HG02870 (cell line): ENCODE measurements around the gene CLDN24.

Source experiments
- ATAC-seq: cut with Tn5 transposase; IDR thresholded peaks from one replicate; pipeline ENCODE4 v1.9.1; 2021; ENCODE audit warnings: mild to moderate bottlenecking, moderate library complexity; ENCODE audit not compliant: unreplicated experiment

Gene CLDN24

DNA sequence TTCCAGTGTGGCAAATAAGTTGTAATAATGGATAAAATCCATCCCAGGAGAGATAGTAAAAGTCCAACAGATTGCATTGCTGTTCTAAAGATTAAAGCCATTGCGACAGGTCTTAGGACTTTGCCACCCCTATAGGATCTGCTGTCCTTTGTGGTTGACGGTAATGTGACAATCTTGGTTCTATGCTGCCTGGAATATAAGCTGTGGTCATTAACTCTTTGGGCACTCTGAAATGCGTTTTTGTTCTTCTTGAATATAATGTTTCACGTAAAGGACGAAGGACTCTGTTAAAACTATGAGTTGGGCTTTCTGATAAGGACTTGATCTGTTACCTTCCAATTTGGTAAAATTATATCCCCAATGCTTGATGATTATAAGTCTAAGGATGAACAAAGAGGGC lies at the start of gene CLDN24:
Gene CLDN24, minus strand, starts transcription at position 101 of the 400 bp plus-strand sequence. Its CDS starts 0 bp downstream, at position 101.
- ATAC-seq: no peak

DNA sequence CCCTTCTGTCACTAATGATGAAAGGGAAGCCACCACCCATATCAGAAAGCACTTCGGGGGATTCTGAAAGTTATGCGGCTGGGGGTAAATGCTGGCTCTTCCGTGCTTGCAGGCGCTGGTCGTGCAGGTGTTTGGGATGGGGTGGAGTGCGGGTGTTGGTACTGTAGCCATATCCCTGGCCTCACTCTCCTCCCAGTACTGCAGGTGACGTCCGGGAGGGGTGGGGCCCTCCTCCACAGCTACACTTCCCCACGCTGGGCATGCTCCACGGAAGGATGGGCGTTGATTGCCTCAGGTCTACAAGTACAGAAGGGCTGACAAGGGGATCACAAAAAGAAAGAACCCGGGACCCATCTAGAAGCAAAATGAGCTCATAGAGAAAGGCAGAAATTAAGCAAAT lies 48.6 kb upstream of the CLDN24 start:
- no peak for ATAC-seq

DNA sequence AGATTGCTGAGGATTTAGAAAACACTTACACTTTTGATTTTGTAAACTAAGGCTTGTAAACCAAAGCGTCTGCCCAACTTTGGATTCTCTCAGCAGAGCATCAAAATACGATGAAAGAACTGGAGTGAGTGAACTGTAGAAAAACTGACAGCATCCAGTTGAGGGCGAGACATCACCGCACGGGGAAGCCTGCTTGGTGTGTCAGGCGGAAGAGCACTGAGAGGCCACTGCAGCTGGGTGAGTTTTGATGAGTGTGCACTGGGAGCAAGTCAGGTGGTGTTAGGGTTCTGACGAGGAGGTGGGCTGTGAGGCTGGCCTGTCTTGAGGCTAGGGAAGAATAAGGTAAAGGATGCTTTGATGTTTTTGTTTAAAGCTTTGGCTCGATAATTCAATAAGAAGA lies 46.8 kb upstream of the CLDN24 start:
- ATAC-seq: peak; percentile 46

DNA sequence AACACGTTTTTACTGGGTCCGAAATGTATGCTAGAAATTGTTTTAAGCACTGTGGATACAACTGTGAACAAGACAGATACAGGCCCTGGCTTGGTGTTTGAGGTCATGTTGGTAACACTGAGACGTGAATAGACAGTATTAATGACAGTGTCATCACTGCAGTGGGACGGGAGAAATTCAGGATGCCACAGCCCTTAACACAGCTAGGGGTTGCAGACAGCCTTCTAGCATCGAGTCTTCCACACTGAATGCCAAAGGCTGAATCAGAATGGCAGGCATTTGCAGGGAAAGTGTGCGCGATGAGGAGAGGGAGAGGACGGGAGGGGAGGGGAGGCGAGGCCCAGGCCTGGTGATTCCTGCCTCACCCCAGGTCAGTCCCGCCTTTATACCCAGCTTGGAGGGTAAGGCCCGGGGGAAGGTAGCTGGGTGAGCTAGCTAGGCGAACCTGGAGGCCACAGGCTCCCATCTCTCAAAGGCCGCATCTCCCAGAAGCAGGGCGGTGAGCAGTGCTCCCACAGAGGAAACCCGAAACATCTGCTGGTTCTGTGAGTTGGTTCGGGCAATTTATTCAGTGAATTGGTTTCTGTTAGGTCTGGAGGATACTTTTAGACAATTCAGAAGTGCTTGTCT lies 44.1 kb upstream of the CLDN24 start:
- ATAC-seq: no peak

DNA sequence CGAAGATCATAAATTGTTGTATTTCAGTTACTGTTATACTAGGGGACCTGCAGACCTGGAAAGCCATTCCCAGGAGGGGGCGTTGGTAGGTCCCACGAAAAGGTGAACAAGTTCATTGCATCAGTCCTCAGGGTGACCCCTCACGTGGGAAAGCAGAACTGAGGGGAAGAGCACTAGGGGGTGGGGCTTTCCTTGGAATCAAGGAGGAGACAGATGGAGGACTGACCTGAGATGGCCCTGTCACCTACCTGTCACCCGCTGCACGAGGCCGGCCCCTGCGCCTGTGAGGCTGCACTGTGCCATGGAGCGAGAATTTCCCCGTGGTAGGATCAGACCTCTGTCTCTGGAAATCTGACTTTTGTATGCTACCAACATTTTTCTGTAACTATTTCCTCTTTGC lies 41.8 kb upstream of the CLDN24 start:
- no peak for ATAC-seq

DNA sequence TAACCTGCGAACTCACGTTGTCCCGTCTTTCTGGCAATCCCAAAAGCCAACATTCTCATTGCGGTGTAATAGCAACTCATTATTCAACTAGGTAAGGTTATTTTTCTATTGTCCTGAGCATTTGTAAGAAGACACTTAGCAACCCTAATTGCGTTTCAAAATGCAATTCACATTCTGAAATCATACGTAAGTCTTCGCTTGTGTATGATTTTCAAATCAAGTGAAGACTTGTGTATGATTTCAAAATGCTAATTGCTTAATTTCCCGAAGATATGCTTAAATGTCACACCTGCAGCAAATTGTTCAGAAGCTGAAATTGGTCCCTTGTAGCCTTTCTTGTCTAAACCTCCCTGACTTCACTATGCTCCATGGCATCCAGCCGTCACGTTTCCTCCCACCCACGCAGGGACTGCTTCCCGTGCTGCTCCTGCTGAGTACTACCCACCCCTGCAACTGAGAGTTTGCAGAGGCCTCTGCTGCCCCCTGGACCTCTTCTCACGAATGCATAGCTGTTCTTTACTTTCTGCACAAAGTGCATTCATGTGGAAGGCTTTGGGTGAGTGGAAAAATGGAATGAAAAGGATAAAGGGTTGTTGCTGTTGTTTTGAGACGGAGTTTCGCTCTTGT lies 40.8 kb upstream of the CLDN24 start:
- no peak for ATAC-seq

DNA sequence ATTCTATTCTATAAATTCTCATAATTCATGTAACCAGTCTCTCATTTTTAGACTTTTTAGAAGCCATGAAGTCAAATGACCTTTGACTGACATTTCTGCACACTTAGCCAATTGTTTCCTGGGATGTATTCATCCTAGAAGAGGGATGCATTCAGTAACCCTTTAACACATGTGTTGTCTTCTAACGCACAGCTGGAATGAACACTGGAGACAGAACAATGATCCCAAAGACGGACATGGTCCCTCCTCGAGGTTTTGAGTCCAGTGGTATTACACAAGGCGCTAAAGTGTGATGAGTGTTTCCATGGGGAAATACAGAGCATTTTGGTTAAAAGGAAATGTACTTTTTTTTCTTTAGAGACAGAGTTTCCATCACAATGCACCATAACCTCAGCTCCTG lies 39.8 kb upstream of the CLDN24 start:
- ATAC-seq: no peak

DNA sequence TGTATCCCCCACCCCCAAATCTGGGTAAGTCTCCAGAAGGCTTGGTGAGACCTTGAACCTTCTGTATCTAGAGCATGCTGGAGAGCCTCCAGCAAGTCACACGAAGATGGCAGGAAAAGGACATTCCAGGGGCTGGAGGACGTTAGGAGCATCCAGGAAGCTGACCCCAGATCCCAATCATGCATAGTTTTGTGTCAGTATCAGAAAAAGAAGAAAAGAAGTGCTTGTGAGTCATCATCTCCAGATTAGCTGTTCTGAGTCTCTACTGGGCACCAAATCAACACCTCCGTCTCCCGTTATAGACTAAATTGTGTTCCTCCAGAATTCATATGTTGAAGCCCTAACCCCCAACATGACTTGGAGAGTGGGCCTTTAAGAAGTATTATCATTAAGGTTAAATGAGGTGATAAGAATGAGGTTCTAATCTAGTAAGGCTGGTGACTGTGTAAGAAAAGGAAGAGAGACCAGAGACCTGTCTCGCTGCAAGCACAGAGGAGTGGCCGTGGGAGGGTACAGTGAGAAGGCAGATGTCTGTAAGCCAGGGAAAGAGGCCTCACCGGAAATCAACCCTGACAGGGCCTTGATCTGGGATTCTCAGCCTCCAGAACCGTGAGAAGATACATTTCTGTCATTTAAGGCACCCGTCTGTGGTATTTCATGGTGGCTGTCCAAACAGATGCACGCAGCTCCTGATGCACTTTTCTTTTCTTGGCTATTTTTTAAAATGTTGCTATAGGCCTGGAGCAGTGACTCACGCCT lies 38.1 kb upstream of the CLDN24 start:
- ATAC-seq: no peak

DNA sequence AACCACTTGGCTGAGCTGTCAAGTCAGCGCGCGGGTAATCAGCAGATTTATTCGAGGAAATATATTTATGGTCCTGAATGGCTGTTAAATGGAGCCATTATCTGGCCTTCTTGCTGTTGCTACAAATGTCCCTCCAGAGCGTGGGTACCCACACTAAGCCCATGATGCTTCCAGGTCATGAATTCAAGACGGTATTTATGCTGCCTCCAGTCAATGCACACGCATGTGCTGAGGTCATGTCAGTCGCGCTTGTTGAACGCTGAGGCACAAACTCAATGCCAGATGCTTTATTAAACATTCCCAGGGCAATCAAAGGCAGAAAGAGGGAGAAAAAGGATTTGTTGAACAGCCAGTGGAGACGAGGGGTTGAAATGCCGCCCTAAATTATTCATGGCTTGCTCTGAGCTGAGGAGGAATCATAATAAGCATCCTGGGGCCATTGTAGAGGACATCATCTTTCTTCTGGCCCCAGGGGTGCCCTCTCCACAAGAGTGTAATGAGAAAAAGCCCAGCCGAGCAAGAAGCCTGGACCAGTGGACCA lies 36.1 kb upstream of the CLDN24 start:
- ATAC-seq: no peak

DNA sequence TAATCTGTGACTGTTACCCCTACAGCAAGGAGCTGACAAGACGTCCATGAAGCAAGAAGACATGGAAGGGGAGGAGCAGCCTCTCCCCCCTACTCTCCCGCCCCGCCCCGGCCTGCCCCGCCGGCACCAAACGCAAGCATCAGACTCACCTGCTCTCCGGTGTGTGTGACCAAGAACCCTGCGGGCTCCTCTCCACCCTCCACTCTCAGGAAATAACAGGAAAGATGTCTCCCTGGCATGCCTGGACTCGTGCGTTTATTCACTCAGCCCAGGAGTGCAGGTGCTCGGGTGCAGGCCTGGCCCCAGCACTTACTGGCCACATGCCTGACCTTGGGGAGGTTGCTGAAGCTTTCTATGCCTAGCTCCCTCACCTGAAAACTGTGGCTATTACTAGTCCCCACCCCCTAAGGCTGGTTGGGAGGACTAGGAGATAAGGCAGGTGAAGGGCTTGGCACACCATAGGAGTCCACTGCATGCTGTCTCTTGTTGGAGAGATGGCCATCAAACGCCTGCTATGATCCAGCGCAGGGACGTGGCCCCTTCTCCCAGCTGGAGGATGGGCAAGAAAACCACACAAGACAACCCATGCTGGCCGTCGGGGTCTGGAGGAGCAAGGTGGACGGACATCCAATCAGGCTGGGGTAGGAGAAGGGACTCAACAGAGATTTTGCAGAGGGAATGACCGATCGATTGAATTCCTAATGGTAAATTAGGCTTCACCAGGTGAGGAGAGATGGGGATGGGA lies 34.9 kb upstream of the CLDN24 start:
- no peak for ATAC-seq

DNA sequence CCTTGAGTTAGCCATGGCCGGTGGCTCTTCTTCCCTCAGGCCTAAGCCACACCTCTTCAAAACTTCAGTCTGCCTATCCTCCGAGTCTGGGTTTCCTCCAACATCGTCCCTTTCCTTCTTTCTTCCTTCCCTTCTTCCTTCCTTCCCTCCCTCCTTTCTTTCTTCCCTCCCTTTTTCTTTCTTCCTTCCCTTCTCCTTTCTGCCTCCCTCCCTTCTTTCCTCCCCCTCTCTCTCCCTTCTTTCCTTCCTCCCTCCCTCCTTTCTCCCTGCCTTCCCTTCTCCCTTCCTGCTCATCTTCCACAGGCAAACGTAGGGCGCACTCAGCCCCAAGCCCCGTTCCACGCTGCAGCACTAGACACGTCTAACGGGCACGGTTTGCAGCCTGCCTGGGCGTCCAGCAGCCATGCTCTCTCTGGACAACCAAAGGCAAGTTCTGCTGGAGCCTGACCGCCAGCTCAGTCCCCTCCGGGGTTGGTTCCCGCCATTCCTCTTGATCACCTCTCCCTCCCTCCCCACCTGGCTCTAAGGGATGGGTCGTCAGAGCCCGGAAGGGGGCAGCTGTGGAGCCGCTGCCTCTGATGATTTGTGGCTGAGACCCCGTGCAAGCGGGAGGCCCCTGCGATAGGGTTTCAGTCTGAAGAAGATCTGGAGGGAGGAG lies 34.1 kb upstream of the CLDN24 start:
- no peak for ATAC-seq

DNA sequence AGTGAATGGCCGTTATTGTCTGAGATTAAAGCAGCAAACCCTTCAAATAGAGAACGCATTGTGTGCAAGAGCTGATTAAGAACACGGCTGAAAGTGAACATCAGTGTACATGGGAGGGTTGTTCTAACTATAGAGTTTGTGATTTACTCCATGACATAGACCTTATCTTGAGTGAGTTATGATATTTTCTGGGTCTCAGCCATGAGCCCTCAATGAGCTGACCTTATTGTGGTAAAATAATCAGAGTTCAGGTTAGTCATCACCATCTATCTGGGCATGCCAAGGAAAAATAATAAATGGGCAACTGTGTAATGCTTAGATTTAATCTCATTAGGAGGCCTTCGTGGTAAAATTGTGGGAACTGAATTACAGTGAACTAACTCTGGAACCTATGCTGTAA lies 33.2 kb upstream of the CLDN24 start:
- ATAC-seq: no peak

DNA sequence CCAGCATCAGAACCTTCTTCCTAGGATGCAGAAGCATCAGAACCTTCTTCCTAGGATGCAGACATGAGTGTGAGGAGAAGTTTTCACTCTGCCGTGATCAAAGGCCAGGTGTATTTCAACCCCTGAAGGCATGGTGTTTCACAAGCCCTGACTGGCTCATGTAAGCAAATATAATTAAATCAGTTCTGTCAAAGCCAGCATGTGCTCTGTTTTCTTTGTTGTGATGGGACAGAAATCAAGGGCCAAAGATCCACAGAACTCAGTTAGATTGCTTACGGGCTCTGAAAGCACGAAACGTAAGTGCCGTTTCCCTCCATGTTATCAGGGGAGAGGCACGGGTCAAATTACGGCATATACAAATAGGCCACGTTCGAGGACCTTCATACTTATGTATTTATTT lies 32.0 kb upstream of the CLDN24 start:
- no peak for ATAC-seq

DNA sequence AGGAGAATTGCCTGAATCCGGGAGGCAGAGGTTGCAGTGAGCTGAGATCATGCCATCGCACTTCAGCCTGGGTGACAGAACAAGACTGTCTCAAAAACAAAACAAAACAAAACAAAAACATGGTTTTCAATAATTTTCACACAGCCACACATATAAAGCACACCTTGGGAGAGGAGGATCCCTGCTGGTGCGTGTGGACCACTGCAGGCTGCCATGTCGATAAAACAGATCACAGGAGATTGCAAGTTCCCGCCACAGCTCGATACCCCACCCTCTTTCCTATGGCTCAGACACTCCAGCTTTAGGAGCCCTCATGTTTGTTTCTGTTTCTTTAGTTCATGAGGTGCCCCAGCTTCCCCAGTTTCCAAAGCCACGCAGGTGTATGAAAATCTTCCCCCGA lies 31.3 kb upstream of the CLDN24 start:
- ATAC-seq: no peak

DNA sequence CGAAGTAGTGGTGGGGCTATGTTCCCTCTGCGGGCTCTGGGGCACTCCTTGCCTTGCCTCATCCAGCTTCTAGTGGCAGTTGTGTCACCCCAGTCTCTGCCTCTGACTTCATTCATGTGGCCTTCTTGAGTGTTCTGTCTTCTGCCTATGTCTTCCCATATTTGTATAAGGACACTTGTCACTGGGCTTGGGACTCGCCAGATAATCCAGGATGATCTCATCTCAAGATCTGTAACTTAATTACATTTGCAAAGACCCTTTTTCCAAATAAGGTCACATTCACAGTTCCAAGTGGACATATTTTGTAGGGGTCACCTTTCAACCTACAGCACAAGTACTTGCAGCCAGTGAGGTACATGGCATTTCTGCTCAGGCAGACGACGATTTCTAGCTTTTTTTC lies 30.3 kb upstream of the CLDN24 start:
- no peak for ATAC-seq

DNA sequence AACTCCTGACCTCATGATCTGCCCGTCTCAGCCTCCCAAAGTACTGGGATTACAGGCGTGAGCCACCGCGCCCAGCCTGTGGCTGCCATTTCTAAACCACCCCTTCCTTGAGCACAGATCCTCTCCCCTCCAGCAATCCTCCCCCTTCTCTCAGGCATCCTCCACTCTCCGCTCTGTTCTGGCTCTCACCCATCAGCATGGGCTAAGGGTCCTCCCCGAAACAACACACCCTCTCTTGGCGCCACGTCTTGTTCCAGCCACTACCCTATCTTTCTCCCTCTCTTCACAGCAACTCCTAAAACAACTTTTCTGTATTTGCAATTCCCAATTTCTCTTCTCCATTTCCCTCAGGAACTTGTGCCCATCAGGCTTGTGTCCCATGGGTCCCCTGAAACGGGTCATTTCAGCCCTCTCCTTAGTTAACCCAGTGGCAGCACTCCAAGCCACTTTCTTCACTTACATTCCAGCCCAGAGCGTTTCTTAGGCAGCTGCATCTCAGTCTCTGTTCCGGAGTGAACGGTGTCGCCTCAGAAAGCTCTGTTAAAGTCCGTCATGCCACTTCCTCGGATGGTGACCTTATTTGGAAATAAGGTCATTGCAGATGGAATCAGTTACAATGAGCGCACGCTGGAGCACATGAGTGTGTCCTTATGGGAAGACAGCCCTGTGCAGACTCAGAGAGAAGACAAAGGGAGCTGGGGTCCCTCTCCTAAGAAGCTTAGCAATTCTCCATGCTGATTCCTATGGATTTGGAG lies 28.3 kb upstream of the CLDN24 start:
- ATAC-seq: no peak

DNA sequence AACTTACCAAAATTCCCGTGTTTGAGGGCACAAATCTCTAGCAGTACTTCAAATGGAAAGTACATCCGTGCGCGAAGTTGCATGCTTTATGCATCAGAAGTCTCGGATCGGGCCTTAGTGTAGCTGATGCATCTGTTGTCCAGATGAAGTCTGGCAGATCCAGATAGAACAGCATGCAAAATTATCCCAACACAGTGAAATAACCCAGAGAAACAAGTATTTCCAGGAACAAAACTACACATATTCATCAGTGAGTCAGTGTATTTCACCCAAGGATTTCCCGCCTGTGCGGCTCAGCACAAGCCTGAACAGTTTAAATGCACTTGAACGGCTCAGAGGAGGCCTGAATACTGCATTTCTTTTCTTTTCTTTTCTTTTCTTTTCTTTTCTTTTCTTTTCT lies 27.4 kb upstream of the CLDN24 start:
- no peak for ATAC-seq

DNA sequence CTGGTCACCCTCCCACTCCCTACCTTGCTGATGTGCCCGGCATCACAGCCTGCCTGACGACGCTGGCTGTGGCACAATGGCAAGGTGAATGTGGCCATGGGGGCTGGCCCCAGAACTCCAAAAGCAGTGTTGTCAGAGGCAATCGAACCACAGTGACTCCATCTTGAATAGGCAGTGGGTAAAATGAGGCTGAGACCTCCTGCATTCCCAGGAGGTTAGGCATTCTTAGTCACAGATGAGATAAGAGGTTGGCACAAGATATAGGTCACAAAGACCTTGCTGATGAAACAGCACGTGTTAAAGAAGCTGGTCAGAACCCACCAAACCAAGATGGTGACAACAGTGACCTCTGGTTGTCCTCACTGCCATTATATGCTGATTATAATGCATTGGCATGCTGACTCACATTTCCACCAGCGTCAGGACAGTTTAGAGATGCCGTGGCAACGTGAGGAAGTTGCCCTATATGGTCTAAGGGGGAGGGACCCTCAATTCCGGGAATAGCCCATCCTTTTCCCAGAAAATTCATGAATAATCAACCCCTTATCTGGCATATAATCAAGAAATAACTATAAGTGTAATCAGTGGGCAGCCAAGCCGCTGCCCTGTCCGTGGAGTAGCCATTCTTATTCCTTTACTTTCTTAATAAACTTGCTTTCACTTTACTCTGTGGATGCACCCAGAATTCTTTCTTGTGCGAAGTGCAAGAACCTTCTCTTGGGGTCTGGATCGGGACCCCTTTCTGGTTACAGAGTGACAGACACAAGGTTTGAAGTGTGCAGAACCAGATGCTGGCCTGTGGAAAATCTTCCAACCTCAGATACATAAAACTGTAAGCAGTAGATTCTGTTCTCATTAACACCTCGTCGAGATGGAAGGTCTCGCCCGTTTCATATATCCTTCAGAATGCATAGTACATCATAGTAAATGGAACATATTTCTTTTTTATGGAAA lies 26.8 kb upstream of the CLDN24 start:
- no peak for ATAC-seq

DNA sequence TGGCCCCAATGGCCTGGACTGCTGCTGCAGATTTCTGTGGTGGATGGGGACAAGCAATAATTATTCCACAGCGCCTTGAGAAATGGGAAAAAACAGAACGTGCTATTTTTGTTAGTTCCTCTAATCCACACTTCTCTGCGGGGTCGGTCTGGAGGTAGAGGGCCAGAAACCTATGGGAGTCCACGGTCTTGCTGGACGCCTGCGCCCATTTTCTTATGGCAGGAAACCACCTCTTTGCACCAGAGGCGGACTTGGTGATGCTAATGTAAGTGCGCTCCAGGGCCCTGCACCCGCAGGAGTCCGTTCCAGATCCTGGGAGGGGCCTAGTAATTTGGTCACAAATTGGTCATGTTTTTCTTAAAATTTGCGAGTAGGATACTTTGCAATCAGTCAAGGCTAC lies 25.9 kb upstream of the CLDN24 start:
- no peak for ATAC-seq
